Activated T-cell treated with anti-CD3 and anti-CD28 coated beads, Interleukin-2, amount 50 U/mL, for 4 hours (primary cell): Measurements from ENCODE around the gene ANKRD49. TPM values are rescaled to one million over a fixed set of nuclear protein-coding genes. Genes with fewer than 3 reads are reported as not detected.
"Not testable (repeated sequence)": the region's sequence is repeated elsewhere in the genome, so short reads cannot be mapped to it uniquely, and the experiment has no call there.

ENCODE experiments used
- ATAC-seq, 2 donors: fragments of 200-7000 bp; cut with Tn5 transposase; one replicate each; pipeline ENCODE4 v1.10.0; 2021
- DNase-seq: peaks from one replicate; pipeline ENCODE4 v3.0.0-alpha.2; 2020
- H3K27me3 Mint-ChIP-seq: one replicate; pipeline ENCODE4 v1.8.0; 2021; ENCODE audit warnings: low read depth, mixed read lengths
- H3K36me3 Mint-ChIP-seq: one replicate; pipeline ENCODE4 v1.8.0; 2022; ENCODE audit warnings: mixed read lengths; ENCODE audit not compliant: insufficient read depth
- H3K4me1 Mint-ChIP-seq: one replicate; pipeline ENCODE4 v1.8.0; 2021; ENCODE audit warnings: low read depth, mixed read lengths
- H3K4me3 Mint-ChIP-seq: one replicate; pipeline ENCODE4 v1.8.0; 2021; ENCODE audit warnings: mild to moderate bottlenecking, moderate library complexity, mixed read lengths
- H3K9me3 Mint-ChIP-seq: one replicate; pipeline ENCODE4 v1.8.0; 2021; ENCODE audit warnings: mixed read lengths
- total RNA-seq, 3 donors: library from RNA; stranded (reverse); gene quantifications; one replicate each; pipeline ENCODE4 v1.2.1, GENCODE V29; 2021

Gene ANKRD49
- total RNA-seq, 3 donors from 2014 or later = 14.7 to 18.8 (median 17.2) TPM

DNA sequence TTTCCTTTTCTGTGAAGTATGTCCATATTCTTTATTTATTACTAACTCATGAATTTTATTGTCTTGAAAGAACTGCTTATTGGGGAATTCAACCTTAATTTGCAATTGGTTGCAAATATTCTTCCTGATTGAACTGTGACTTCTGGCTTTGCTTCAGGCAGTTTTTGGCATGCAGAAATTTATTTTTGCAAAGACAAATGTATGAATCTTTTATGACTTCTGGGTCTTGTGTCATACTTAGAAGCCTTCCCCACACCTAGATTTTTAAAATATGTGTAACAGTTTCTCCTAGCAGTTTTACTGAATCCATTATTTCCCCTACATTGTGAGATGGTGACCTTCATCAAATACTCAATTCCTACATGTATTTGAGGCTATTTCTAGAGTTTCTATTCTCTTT, 12.4 kb upstream of the ANKRD49 start:
- no peak for DNase-seq
- Mint-ChIP-seq H3K36me3 (peaks cover 49% of the 10 kb centered on the region), H3K27me3 (no peaks in the 10 kb centered on the region), H3K4me3 (no peak overlapping the region), H3K9me3 (no peaks in the 10 kb centered on the region), H3K4me1 (peaks cover 5% of the 10 kb centered on the region)
- ATAC-seq = no peak

DNA sequence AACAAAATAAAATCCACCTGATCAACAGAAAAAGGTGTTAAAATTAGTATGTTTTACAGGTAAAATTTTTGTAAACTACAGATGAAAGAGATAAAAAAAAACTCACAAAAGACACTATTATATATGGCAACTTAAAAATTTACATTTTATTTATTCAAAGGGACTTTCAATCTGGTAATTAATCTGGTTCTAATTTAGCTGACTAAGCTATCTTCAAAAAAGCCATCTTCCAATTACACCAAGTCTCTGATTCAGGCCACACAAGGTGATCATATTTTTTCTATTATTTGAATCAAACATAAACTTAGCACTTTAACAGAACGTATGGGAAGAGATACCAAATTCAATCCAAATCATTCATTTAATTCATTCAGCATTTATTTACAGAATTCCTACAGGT, 7.7 kb upstream of the ANKRD49 start:
- H3K9me3 Mint-ChIP-seq = no peaks in the 10 kb centered on the region
- ATAC-seq (no peak), DNase-seq (no peak)
- H3K36me3 Mint-ChIP-seq = peaks cover 59% of the 10 kb centered on the region
- H3K4me1 Mint-ChIP-seq = peaks cover 2% of the 10 kb centered on the region
- H3K4me3 Mint-ChIP-seq = no peak overlapping the region
- no peaks in the 10 kb centered on the region for H3K27me3 Mint-ChIP-seq

DNA sequence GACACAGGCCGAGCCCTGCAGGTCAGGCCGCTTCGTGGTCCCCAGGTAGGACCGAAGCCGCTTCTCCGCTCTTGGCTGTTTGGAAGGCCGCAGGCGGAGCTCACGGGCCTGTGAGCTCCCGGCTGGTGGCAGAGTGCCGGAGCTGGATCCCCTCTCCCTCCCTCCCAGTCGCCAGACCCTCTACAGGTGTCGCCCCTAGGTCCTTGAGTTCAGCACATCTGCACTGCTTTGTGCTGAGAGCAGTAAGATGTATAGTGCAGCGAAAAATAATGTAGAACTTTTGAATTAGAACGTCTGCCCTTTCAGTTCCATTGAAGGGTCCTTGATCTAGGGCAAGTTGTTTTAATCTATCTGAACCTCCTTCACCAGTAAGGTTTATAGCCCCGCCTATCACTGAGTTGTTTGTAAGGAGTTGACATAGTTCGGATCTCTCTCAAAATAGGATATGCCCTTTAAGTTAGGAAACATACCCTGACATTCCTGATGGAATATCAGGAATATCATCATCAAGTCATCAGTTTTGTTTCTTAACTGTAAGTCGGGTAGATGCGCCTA, 419 bp downstream of the ANKRD49 start:
- H3K4me1 Mint-ChIP-seq = peaks cover 32% of the 10 kb centered on the region
- no peaks in the 10 kb centered on the region for H3K9me3 Mint-ChIP-seq
- ATAC-seq (peak; percentile 69 to 72), DNase-seq (no peak)
- peaks cover 22% of the 10 kb centered on the region for H3K36me3 Mint-ChIP-seq
- no peaks in the 10 kb centered on the region for H3K27me3 Mint-ChIP-seq
- peak overlapping the region; percentile 96 for H3K4me3 Mint-ChIP-seq

DNA sequence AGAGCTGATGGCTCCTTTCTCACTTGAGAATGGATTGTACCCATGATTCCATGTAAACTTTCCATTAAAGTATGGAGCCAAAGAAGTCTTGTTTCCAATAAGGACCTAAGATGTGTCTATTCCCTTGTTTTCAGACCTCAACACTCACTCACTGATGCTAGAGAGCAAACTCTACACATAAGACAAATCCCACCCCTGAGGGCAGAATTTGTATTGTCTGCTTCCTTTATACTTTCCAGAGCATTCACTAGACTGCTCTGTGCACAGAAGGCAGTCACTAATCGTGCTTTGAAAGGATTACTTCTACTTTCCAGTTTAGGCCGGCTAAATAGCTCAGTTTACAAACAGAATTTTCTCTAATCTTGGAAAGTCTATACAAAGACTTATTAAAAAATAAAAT, 6.4 kb downstream of the ANKRD49 start:
- ATAC-seq (no peak), DNase-seq (no peak)
- peaks cover 7% of the 10 kb centered on the region for H3K4me1 Mint-ChIP-seq
- H3K27me3 Mint-ChIP-seq = no peaks in the 10 kb centered on the region
- no peak overlapping the region for H3K4me3 Mint-ChIP-seq
- H3K36me3 Mint-ChIP-seq = peaks cover 14% of the 10 kb centered on the region
- H3K9me3 Mint-ChIP-seq = no peaks in the 10 kb centered on the region

DNA sequence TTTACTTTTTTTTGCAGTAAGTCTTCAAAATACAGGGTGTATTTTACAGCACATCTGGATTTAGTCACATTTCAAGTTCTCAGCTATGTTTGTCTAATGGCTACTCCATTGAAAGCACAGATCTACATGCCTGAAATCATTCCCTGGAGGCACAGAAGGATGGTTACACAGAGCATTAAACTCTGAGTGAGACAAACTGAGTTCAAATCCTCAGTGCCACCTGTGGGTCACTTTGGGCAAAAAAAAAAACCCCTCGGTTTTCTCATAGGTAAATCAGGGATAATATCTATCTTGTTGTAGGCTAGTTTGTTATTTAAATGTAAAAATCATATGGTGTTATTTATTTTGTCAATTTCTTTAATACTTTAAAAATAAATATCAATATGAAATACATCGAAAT, 7.7 kb downstream of the ANKRD49 start:
- Mint-ChIP-seq H3K9me3 (no peaks in the 10 kb centered on the region), H3K36me3 (peaks cover 12% of the 10 kb centered on the region)

DNA sequence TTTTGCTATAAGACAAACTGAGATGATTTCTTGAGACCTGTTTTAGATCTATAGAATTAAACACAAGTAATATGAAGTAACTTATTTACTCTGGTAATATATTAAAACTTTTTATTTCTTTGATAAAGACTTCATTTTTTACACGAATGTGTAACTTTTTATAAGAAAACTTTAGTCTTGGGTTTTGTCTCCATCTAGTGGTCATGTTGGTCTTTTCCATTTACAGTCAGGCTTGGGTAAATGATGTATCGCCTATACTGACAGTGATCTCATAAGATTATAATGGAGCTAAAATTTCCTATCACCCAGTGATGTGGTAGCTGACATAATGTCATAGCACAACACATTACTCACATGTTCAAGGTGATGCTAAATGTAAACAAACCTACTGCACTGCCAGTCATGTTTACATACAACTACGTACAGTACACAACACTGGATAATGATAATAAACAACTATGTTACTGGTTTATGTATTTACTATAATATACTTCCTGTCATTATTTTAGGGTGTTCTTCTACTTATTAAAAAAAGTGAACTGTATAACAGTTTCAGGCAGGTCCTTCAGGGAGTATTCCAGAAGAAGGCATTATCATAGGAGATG, 11.0 kb downstream of the ANKRD49 start:
- peaks cover 3% of the 10 kb centered on the region for H3K36me3 Mint-ChIP-seq
- peaks cover 2% of the 10 kb centered on the region for H3K27me3 Mint-ChIP-seq
- H3K9me3 Mint-ChIP-seq = no peaks in the 10 kb centered on the region
- ATAC-seq (peak in 1 of 2 donors; percentile 61), DNase-seq (no peak)
- no peaks in the 10 kb centered on the region for H3K4me1 Mint-ChIP-seq
- no peak overlapping the region for H3K4me3 Mint-ChIP-seq

More for the DNA sequence above, 7.7 kb downstream of the ANKRD49 start:
- ATAC-seq (no peak), DNase-seq (no peak)
- Mint-ChIP-seq H3K27me3 (no peaks in the 10 kb centered on the region), H3K4me1 (peaks cover 2% of the 10 kb centered on the region), H3K4me3 (no peak overlapping the region)

DNA sequence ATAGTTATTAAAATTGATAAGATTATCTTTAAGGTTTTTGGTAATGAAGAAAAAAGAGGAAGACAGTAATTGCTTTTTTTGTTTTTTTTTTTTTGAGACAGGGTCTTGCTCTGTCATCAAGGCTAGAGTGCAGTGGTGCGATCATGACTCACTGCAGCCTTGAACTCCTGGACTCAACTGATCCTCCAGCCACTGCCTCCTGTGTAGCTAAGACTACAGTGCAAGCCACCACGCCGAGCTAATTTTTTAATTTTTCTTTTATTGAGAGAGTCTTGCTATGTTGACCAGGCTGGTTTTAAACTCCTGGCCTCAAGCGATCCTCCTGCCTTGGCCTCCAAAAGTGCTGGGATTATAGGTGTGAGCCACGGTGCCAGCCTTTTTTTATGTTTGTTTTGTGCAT, 12.7 kb downstream of the ANKRD49 start:
- H3K27me3 Mint-ChIP-seq = peaks cover 11% of the 10 kb centered on the region
- H3K4me3 Mint-ChIP-seq, H3K4me1 Mint-ChIP-seq, H3K36me3 Mint-ChIP-seq, DNase-seq, H3K9me3 Mint-ChIP-seq, ATAC-seq: not testable (repeated sequence)

DNA sequence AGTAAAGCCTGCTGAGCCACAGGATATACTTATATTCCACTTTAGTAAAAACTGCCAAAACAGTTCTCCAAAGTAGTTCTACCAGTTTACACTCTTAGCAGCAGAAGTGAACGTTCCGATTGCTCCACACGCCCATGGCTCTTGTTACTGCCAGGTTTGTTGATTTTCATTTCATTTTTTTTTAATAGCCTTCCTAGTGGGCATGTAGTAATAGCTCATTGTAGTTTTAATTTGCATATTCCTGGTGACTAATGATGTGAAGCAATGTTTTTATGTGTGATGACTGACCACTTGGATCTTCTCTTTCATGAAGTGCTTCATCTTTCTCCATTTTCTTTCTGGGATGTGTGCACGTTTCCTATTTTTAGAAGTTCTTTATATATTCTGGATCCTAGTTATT, 13.7 kb downstream of the ANKRD49 start:
- ATAC-seq (no peak), DNase-seq (no peak)
- Mint-ChIP-seq H3K4me3 (no peak overlapping the region), H3K27me3 (peaks cover 19% of the 10 kb centered on the region), H3K36me3 (no peaks in the 10 kb centered on the region), H3K9me3 (no peaks in the 10 kb centered on the region), H3K4me1 (peaks cover 7% of the 10 kb centered on the region)

DNA sequence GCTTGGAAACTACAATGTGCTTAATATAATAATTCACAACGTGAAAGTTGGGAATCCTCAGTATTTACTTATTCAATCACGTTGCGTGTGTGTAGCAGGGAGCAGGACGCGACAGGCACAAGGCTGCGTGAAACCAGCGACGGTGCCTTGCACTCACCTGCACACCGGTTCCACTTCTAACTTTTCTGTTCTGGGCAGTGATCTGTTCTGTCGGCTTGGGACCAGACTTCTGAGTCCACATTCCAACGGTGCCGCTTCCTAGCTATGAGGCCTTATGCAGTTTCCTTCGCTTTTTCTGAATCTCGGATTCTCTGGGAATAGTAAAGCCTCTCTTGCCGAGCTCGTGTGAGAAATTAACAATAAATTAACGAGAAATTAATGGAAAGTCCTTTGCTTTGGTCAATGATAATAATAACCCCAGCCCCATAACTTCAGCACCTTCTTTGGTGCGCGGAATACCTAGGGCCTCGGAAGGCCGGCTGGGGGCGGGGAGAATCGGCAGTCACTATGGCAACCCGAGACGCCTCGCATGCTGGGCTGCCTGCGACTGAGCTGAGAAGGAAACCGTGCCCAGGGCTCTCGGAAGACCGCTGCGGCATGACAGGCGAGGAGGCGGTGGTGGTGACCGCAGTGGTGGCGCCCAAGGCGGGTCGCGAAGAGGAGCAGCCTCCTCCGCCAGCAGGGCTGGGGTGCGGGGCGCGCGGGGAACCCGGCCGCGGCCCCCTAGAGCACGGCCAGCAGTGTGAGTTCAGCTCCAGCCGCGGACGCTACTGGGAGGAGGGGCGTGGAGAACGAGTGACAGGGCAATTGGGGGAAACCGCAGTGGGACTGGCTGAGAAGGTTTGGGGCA, 18.4 kb downstream of the ANKRD49 start, which contains the start of gene C11orf97:
Gene C11orf97, plus strand, starts transcription at position 530 of the 850 bp plus-strand sequence. Its CDS starts 68 bp downstream, at position 598.
- H3K4me1 Mint-ChIP-seq = peaks cover 12% of the 10 kb centered on the region
- H3K9me3 Mint-ChIP-seq = no peaks in the 10 kb centered on the region
- H3K27me3 Mint-ChIP-seq = peaks cover 27% of the 10 kb centered on the region
- ATAC-seq = peak; percentile 84 to 87
- H3K36me3 Mint-ChIP-seq = no peaks in the 10 kb centered on the region
- H3K4me3 Mint-ChIP-seq = peak within 1 kb of the TSS; percentile 73
- peak; percentile 57 for DNase-seq

DNA sequence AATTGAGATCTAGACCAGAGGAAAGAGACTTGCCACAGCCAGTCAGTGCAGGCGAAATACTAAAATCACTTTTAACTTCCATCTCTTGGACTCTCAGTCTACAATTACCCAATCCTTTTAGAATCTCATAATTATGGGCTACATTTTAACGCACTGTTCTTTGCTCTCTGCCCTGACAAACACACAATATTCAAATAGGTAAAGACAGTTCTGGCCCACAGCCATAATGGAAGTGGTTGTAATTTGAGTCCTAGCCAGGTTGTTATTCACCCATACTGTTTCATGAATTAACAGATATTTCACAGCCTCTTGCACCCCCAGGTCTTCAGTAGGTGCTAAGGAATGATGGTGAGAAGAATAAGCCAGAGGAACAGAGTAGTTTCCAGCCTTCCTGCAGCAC, 19.3 kb downstream of the ANKRD49 start:
- DNase-seq (no peak), ATAC-seq (peak in 1 of 2 donors; percentile 17)
- no peaks in the 10 kb centered on the region for H3K9me3 Mint-ChIP-seq
- H3K4me3 Mint-ChIP-seq = no peak overlapping the region
- no peaks in the 10 kb centered on the region for H3K36me3 Mint-ChIP-seq
- H3K4me1 Mint-ChIP-seq = peaks cover 12% of the 10 kb centered on the region
- peaks cover 27% of the 10 kb centered on the region for H3K27me3 Mint-ChIP-seq

DNA sequence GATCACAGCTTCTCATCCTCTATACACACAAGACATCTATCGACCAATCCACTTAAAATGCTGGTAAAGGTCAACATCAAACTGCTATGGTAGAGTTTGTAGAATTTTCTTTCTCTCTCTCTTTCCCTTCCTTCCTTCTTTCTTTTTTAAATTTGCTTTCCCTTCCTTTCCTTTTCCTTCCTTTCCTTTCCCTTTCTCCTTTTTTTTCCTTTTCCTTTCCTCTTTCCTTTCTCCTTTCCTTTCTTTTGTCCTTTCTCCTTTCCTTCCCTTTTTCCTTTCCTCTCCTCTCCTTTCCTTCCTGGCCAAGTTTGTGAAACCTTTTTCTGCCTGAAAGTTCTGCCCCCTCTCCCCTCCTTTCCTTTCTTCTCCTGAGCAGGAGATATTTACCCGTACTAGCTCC, 21.6 kb downstream of the ANKRD49 start:
- Mint-ChIP-seq H3K4me1 (peaks cover 12% of the 10 kb centered on the region), H3K27me3 (peaks cover 22% of the 10 kb centered on the region)

DNA sequence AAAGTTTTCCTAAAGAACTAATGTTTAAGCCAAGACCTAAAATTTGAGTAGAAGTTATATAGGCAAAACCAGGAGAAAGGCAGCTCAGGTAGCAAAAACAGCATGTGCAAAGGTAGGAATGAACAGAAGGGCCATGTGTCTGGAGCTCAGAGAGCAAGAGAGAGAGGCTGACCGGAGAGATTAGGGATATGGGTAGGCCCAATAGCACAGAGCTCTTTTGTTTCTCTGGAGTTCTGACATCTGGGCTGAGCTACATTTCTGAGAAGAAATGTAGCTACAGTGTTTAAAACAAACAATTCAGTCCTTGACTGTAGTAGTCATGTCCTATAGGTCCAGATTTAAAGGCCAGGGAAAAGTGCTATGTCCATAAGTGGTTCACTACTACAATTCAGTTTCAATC, 22.9 kb downstream of the ANKRD49 start:
- H3K4me3 Mint-ChIP-seq = no peak overlapping the region
- ATAC-seq (no peak), DNase-seq (no peak)
- no peaks in the 10 kb centered on the region for H3K9me3 Mint-ChIP-seq
- H3K27me3 Mint-ChIP-seq = peaks cover 14% of the 10 kb centered on the region
- no peaks in the 10 kb centered on the region for H3K36me3 Mint-ChIP-seq
- peaks cover 12% of the 10 kb centered on the region for H3K4me1 Mint-ChIP-seq

More for the DNA sequence above, 21.6 kb downstream of the ANKRD49 start:
- ATAC-seq = no peak
- Mint-ChIP-seq H3K4me3 (no peak overlapping the region), H3K9me3 (no peaks in the 10 kb centered on the region), H3K36me3 (no peaks in the 10 kb centered on the region)
- no peak for DNase-seq

DNA sequence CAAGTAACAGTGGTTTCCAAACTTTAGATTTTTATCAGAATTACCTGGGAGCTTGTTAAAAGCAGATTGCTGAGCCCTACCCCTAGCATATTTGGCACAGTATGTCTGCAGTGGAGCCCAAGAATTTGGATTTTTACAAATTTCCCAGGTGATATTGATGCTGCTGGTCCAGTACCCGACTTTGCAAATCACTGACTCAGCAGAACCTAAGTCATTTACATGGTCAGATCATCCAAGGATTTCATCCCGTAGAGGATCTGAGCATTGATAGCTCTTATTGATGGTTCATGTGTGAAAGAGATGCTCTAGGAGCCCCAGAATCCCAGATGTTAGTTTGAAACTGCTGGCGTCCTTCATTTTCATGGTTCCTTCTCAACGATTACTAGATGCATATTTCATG, 24.5 kb downstream of the ANKRD49 start:
- H3K27me3 Mint-ChIP-seq = peaks cover 6% of the 10 kb centered on the region
- no peaks in the 10 kb centered on the region for H3K9me3 Mint-ChIP-seq
- no peaks in the 10 kb centered on the region for H3K4me1 Mint-ChIP-seq
- no peak for ATAC-seq
- H3K36me3 Mint-ChIP-seq = no peaks in the 10 kb centered on the region
- no peak overlapping the region for H3K4me3 Mint-ChIP-seq
- DNase-seq = no peak

DNA sequence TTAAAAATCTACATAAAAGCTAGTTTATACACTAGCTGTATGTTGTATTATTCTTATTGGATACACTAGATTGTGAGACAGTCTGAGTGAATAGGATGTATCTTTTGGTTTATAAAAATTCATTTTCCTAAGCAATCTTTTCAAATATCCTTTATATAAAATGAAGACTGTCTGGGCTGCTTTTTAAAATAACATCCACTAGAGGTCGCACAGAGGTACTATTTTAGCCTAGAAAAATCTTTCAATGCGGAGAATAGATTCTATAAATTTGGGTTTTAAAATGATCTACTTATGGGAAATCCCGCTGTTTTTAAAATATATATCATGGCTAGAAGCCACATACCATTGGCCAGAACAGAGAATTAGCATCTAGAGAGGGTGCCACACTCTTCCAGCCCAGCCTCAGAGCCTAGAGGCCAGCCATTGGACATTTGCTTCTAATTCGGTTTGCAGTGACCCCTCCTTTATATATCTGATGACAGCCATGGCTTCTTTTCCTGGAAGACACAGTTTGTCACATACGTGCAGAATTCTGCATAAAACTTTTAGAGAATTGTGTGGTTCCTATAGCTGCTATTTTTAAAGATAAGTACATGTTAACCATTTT, 25.8 kb downstream of the ANKRD49 start:
- no peak for ATAC-seq
- DNase-seq = no peak
- no peaks in the 10 kb centered on the region for H3K9me3 Mint-ChIP-seq
- H3K27me3 Mint-ChIP-seq = peaks cover 6% of the 10 kb centered on the region
- no peaks in the 10 kb centered on the region for H3K36me3 Mint-ChIP-seq
- no peaks in the 10 kb centered on the region for H3K4me1 Mint-ChIP-seq
- H3K4me3 Mint-ChIP-seq = no peak overlapping the region
